ENCODE data around the gene NEIL1. TPM values are rescaled to one million over a fixed set of nuclear protein-coding genes. Genes with fewer than 3 reads are reported as not detected.

NEIL1 gene
- total and polyA plus RNA-seq, 2 of the 8 experiments (the other 6 are each of a cell fraction or from before 2014, with no cell fraction given): 10.4 to 10.9 TPM

DNA sequence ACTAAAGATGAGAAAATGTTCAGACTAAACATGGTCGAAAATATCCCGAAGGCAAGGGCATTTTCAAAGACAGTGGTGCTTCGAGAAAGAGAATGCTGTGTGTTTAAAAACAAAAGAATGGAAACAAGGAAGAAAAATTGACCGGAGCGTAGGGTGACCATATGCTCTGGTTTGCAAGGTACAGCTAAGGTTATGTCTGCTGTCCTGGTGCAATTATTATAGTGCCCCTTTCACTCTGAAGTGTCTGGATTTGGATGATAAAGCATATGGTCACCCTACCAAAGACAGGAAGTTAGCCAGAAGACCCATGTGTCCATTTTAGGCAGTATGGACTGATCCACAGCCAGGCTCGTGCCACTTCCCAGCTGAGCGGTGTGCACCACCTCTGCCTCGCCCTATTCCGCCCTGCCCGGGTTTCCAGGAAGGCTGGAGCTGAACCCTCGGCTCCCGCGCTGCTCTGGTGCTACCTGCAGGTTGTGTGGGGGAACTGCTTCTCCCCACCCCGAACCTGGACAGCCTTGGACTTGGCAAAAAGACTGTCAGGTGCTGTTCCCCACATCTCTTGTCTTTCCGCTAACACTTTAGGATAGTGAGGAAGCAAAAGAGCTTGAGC is 39.0 kb upstream of the NEIL1 start:
- Histone ChIP-seq H3K56ac (replicated peaks; ENCODE audit: insufficient read length, low read depth, low read length) (no peak overlapping the region), H3K9me3 (ENCODE audit: insufficient read depth in 2 of 2, low read depth in 1 of 2, low read length in 1 of 2) (no peaks in the 10 kb centered on the region), H2BK20ac (ENCODE audit: low read length) (no peak overlapping the region), H3K27me3 (replicated peaks in 1 of 4; ENCODE audit: control insufficient read depth in 3 of 4, extremely low read depth in 1 of 4, insufficient read depth in 3 of 4, low read length in 3 of 4) (no peaks in the 10 kb centered on the region), H2BK12ac (ENCODE audit: low read depth, low read length) (no peak overlapping the region), H4K5ac (ENCODE audit: insufficient read length, low read depth, low read length) (no peak overlapping the region), H3K18ac (ENCODE audit: extremely low read depth, low read length) (no peak overlapping the region), H3K36me3 (ENCODE audit: control insufficient read depth in 2 of 4, insufficient read depth in 4 of 4, low read length in 3 of 4) (no peaks in the 10 kb centered on the region), H3K4me3 (ENCODE audit: extremely low read depth in 1 of 4, insufficient read depth in 2 of 4, low read depth in 3 of 4, low read length in 4 of 4) (no peak overlapping the region), H2BK5ac (ENCODE audit: low read depth, low read length) (no peak overlapping the region), H3K79me1 (ENCODE audit: low read depth, low read length) (no peaks in the 10 kb centered on the region), H3K4ac (replicated peaks; ENCODE audit: insufficient read length, low read depth, low read length) (no peak overlapping the region), H4K8ac (ENCODE audit: extremely low read depth, insufficient read depth, low read length) (no peak overlapping the region), H2AFZ (ENCODE audit: low read length) (peak overlapping the region; percentile 86), H2BK15ac (ENCODE audit: low read length) (peak overlapping the region; percentile 34; the same call in 1 of the 2 replicates), H3K23me2 (ENCODE audit: low read depth, low read length) (no peaks in the 10 kb centered on the region), H4K91ac (replicated peaks; ENCODE audit: insufficient read length, low read length) (no peak overlapping the region), H3K27ac (ENCODE audit: low read depth, low read length) (no peak overlapping the region), H3K14ac (ENCODE audit: insufficient read length) (no peak overlapping the region), H2BK120ac (replicated peaks; ENCODE audit: low read depth, low read length) (no peak overlapping the region), H4K20me1 (replicated peaks in 1 of 2; ENCODE audit: control insufficient read depth in 1 of 2, insufficient read depth in 2 of 2, low read length in 2 of 2) (no peaks in the 10 kb centered on the region), H2AK5ac (ENCODE audit: low read depth, low read length) (no peak overlapping the region), H3K9ac (replicated peaks in 1 of 4; ENCODE audit: extremely low read depth in 1 of 4, low read depth in 3 of 4, low read length in 3 of 4) (no peak overlapping the region), H3K23ac (ENCODE audit: insufficient read length) (no peak overlapping the region), H3K4me2 (ENCODE audit: insufficient read depth in 1 of 2, low read depth in 2 of 2, low read length in 2 of 2) (no peak overlapping the region), H3K4me1 (replicated peaks in 1 of 4; ENCODE audit: control insufficient read depth in 3 of 4, insufficient read depth in 4 of 4, low read length in 3 of 4) (no peaks in the 10 kb centered on the region), H3K79me2 (ENCODE audit: control insufficient read depth in 1 of 2, insufficient read depth in 2 of 2, low read length in 2 of 2) (no peaks in the 10 kb centered on the region)
- WGBS, 2 experiments (ENCODE audit: extremely low coverage in 1 of 2, insufficient coverage in 1 of 2, insufficient read length in 1 of 2, insufficient replicate concordance in 2 of 2, low coverage in 1 of 2, low lambda C conversion rate in 2 of 2, missing lambda C conversion rate in 1 of 2): 42% methylated on average over 15 of the region's 15 CpGs; no CpG with 5 or more reads in 1 of the 2 experiments
- peak; percentile 60 to 88 for DNase-seq (ENCODE audit: low read depth in 1 of 2, low spot score in 2 of 2)
- ChIA-PET POLR2A (ENCODE audit: partially characterized antibody) (interaction anchor here (0.6 to 1.4 kb wide), 5 partner anchors 102 to 329 kb away, joined by 3 to 4 read pairs (median 3); no protein-coding TSS in a partner anchor), CTCF (ENCODE audit: partially characterized antibody) (interaction anchor here (0.6 to 3.4 kb wide), 42 partner anchors 8 to 545 kb away, joined by 3 to 35 read pairs (median 4); partner anchors contain the start of gene NEIL1)
- peak; percentile 50 for FAIRE-seq
- no peak for TF ChIP-seq SIRT6 (IDR thresholded peaks at IDR 0.05; ENCODE audit: low read length)
- peak; percentile 98 to 99 for TF ChIP-seq RAD21 (IDR thresholded peaks at IDR 0.05 in 1 of 2, conservative IDR thresholded peaks at IDR 0.05 in 1 of 2; ENCODE audit: low read depth in 2 of 2, low read length in 2 of 2)
- no peak for TF ChIP-seq TCF12 (IDR thresholded peaks at IDR 0.05; ENCODE audit: low read depth, low read length)
- TF ChIP-seq, protein P1, sequence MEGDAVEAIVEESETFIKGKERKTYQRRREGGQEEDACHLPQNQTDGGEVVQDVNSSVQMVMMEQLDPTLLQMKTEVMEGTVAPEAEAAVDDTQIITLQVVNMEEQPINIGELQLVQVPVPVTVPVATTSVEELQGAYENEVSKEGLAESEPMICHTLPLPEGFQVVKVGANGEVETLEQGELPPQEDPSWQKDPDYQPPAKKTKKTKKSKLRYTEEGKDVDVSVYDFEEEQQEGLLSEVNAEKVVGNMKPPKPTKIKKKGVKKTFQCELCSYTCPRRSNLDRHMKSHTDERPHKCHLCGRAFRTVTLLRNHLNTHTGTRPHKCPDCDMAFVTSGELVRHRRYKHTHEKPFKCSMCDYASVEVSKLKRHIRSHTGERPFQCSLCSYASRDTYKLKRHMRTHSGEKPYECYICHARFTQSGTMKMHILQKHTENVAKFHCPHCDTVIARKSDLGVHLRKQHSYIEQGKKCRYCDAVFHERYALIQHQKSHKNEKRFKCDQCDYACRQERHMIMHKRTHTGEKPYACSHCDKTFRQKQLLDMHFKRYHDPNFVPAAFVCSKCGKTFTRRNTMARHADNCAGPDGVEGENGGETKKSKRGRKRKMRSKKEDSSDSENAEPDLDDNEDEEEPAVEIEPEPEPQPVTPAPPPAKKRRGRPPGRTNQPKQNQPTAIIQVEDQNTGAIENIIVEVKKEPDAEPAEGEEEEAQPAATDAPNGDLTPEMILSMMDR (IDR thresholded peaks at IDR 0.05; ENCODE audit: control extremely low read depth in 1 of 3, insufficient read depth in 1 of 3, low read depth in 1 of 3, low read length in 3 of 3): peak; percentile 94 to 95 (median 95)
- no peak for TF ChIP-seq KDM5A (IDR thresholded peaks at IDR 0.05; ENCODE audit: low read length)
- no peak for TF ChIP-seq SIN3A (conservative IDR thresholded peaks at IDR 0.05 in 1 of 2, IDR thresholded peaks at IDR 0.05 in 1 of 2; ENCODE audit: low read depth in 1 of 2, low read length in 2 of 2)
